B cell (primary cell): ENCODE data around the gene HOXB4. TPM values are rescaled to one million over a fixed set of nuclear protein-coding genes. Genes with fewer than 3 reads are reported as not detected.

ENCODE experiments used
- ATAC-seq: fragments of 200-7000 bp; cut with Tn5 transposase; one replicate; pipeline ENCODE4 v1.10.0; 2021; ENCODE audit warnings: low read depth, mild to moderate bottlenecking, moderate number of reproducible peaks, moderate library complexity
- CTCF ChIA-PET: fragments of 350-600 bp; sonication (Branson Sonifier 250); formaldehyde crosslinking; loops from one replicate; lab custom pipeline; 2021; ENCODE audit warnings: antibody characterized with exemption, inconsistent platforms; lab: Charles Lee
- POLR2A ChIA-PET: fragments of 350-600 bp; sonication (Branson Sonifier 250); formaldehyde crosslinking; loops from one replicate; lab custom pipeline; 2021; ENCODE audit warnings: antibody characterized with exemption; lab: Charles Lee
- DNase-seq: peaks from one replicate; pipeline ENCODE4 v3.0.0; 2013
- H2AFZ ChIP-seq: 2 replicates; pipeline ENCODE4 v1.6.1; 2012; ENCODE audit warnings: mild to moderate bottlenecking, low read depth, low read length; ENCODE audit not compliant: insufficient read depth, poor library complexity, severe bottlenecking
- H3K27ac ChIP-seq, 2 donors: 1 replicate in 1 of 2; 2 replicates in 1 of 2; pipeline ENCODE4 v1.5.1; 2012 to 2013; ENCODE audit warnings: low read length in 2 of 2, mild to moderate bottlenecking in 2 of 2, moderate library complexity in 1 of 2
- H3K27me3 ChIP-seq, 4 experiments: fragments of 200-600 bp in 1 of 4; sonication (generic) in 1 of 4; replicated peaks in 1 of 4; 1 replicate in 2 of 4; 2 replicates in 2 of 4; pipeline versions ENCODE4 v1.6.1 to v1.7.0; 2013 to 2016; ENCODE audit warnings: low read length in 3 of 4, mild to moderate bottlenecking in 2 of 4, mixed read lengths in 1 of 4, moderate library complexity in 1 of 4; ENCODE audit not compliant: insufficient read depth in 4 of 4, control insufficient read depth in 3 of 4; ENCODE audit errors: control extremely low read depth in 1 of 4
- H3K36me3 ChIP-seq, 2 experiments: replicated peaks in 1 of 2; 1 replicate in 1 of 2; 2 replicates in 1 of 2; pipeline versions ENCODE4 v1.6.1 to v1.7.1; 2013; ENCODE audit warnings: low read length in 1 of 2; ENCODE audit not compliant: insufficient read depth in 2 of 2, control insufficient read depth in 1 of 2; ENCODE audit errors: control extremely low read depth in 1 of 2, extremely low read depth in 1 of 2
- H3K4me1 ChIP-seq, 2 donors: fragments of 200-600 bp in 1 of 2; sonication (generic) in 1 of 2; 1 replicate in 1 of 2; 2 replicates in 1 of 2; pipeline versions ENCODE4 v1.5.1 to v1.6.1; 2013 to 2017; ENCODE audit warnings: low read length in 2 of 2; ENCODE audit not compliant: control insufficient read depth in 2 of 2, insufficient read depth in 2 of 2
- H3K4me2 ChIP-seq: replicated peaks from 2 replicates; pipeline ENCODE3; 2012; ENCODE audit warnings: mild to moderate bottlenecking, low read depth, low read length; ENCODE audit not compliant: poor library complexity, severe bottlenecking
- H3K4me3 ChIP-seq, 5 experiments: fragments of 200-600 bp in 1 of 5; sonication (generic) in 1 of 5; 1 replicate in 3 of 5; 2 replicates in 2 of 5; pipeline versions ENCODE4 v1.5.1 to v1.7.0; 2011 to 2016; ENCODE audit warnings: low read length in 4 of 5, mild to moderate bottlenecking in 4 of 5, low read depth in 2 of 5, control low read depth in 1 of 5, moderate library complexity in 1 of 5; ENCODE audit not compliant: insufficient read depth in 1 of 5; ENCODE audit errors: control extremely low read depth in 1 of 5, extremely low read depth in 1 of 5
- H3K79me2 ChIP-seq: fragments of 200-600 bp; sonication (generic); one replicate; pipeline ENCODE4 v1.6.0; 2016; ENCODE audit warnings: low read length; ENCODE audit not compliant: control insufficient read depth, insufficient read depth
- H3K9ac ChIP-seq: fragments of 200-600 bp; sonication (generic); 2 replicates; pipeline ENCODE4 v1.6.1; 2017; ENCODE audit warnings: mild to moderate bottlenecking, low read length, moderate library complexity
- H3K9me3 ChIP-seq, 3 donors: one replicate each; pipeline versions ENCODE4 v1.6.1 to v1.7.1; 2013; ENCODE audit warnings: low read length in 2 of 3; ENCODE audit not compliant: control insufficient read depth in 2 of 3, insufficient read depth in 1 of 3; ENCODE audit errors: control extremely low read depth in 1 of 3
- H4K20me1 ChIP-seq: 2 replicates; pipeline ENCODE4 v1.6.0; 2012; ENCODE audit warnings: mild to moderate bottlenecking, low read length; ENCODE audit not compliant: insufficient read depth, control insufficient read depth, poor library complexity, severe bottlenecking
- H3K27ac Mint-ChIP-seq: one replicate; pipeline ENCODE4 v1.8.0; 2021; ENCODE audit warnings: mixed read lengths
- H3K27me3 Mint-ChIP-seq: one replicate; pipeline ENCODE4 v1.8.0; 2021; ENCODE audit warnings: mixed read lengths
- H3K4me1 Mint-ChIP-seq: one replicate; pipeline ENCODE4 v1.8.0; 2021; ENCODE audit warnings: mixed read lengths
- H3K4me3 Mint-ChIP-seq: one replicate; pipeline ENCODE4 v1.8.0; 2021; ENCODE audit warnings: mixed read lengths
- H3K9me3 Mint-ChIP-seq: one replicate; pipeline ENCODE4 v1.8.0; 2022; ENCODE audit warnings: mixed read lengths; ENCODE audit not compliant: insufficient read depth
- EZH2 ChIP-seq: IDR thresholded peaks from 2 replicates; pipeline ENCODE4 v1.6.1; 2012; ENCODE audit warnings: borderline replicate concordance, low read depth, mild to moderate bottlenecking, moderate library complexity, low read length; ENCODE audit not compliant: insufficient read depth, poor library complexity, severe bottlenecking
- WGBS: methylation state at CpG from one replicate; pipeline ENCODE4 v1.1.5; 2013; ENCODE audit warnings: missing lambda C conversion rate; ENCODE audit not compliant: insufficient coverage; 5-methylcytosine and 5-hydroxymethylcytosine counted together
- intact Hi-C: fragments of 100-400 bp; cut with micrococcal nuclease; formaldehyde crosslinking; loops from one replicate; pipeline ENCODE4 v1.10.0; 2022
- polyA plus RNA-seq: library from polyadenylated mRNA; depleted of rRNA; stranded (reverse); fragments of >200 nt; gene quantifications from 2 replicates; pipeline ENCODE4 v1.2.3, GENCODE V29; 2012
- total RNA-seq, 2 donors: library from RNA; stranded (reverse); fragments of 120-200 nt in 1 of 2; gene quantifications; 1 replicate in 1 of 2; 2 replicates in 1 of 2; pipeline versions ENCODE4 v1.2.3 to v1.2.4, GENCODE V29; 2013 to 2022
- TF ChIP-seq, protein P1 (sequence below): fragments of 200-600 bp; IDR thresholded peaks from one replicate; pipeline ENCODE4 v1.8.0; 2022; ENCODE audit warnings: antibody characterized with exemption, mild to moderate bottlenecking

Gene HOXB4
- total and polyA plus RNA-seq, 2 donors (not counting 1 experiment from before 2014, with no cell fraction given), result 0.85 to 1.7 TPM

DNA sequence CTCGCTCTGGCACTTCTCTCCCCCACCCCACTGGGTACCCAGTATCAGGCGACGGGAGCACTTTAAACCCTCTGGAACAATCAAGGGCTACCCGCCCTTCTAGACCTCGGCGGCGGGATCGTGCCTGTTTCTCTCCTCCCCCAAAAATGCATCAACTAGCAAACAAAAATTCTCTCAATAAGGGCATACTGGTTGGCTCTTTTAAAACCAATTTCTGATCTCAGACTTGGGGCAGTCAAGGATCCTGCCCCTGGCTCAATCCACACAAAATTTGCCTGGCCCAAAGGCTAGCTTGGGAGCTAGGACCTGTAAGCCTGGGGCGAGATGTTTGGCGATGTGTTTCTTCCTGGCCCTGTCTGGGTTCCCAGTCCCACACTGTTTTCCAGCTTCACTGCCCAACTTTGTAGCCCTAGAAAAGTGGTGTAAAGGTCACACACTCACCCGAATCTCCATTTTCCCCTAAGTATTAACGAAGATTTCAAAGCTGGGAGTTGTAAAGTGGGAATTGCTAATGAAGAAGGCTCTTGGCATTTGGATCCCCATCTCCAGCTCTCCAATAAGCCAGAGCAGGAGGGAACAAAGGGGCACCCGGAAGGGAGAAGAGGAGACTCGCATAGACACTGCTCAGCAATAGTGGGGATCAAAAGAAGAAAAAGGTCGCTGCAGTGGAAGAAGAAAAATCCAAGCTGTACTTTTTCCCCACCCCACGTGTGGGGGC, 18.9 kb downstream of the HOXB4 start:
- H3K27me3 Mint-ChIP-seq, result peaks cover 33% of the 10 kb centered on the region

DNA sequence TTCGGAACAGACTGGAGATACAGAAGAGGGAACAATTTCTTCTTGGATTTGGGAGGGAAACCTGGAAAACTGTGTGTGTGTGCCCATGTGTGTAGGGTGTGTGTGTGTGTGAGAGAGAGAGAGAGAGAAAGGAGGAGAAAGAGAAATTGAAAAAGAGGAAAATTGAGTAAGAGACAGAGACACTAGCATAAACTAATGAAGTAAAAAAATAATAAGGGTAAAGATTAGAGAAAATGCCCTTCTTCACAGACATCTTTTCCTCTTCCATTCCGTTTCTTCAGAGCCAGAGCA, 19.4 kb downstream of the HOXB4 start:
- H3K27ac Mint-ChIP-seq, result no peak overlapping the region
- TF ChIP-seq EZH2, result no peak
- TF ChIP-seq, protein P1, sequence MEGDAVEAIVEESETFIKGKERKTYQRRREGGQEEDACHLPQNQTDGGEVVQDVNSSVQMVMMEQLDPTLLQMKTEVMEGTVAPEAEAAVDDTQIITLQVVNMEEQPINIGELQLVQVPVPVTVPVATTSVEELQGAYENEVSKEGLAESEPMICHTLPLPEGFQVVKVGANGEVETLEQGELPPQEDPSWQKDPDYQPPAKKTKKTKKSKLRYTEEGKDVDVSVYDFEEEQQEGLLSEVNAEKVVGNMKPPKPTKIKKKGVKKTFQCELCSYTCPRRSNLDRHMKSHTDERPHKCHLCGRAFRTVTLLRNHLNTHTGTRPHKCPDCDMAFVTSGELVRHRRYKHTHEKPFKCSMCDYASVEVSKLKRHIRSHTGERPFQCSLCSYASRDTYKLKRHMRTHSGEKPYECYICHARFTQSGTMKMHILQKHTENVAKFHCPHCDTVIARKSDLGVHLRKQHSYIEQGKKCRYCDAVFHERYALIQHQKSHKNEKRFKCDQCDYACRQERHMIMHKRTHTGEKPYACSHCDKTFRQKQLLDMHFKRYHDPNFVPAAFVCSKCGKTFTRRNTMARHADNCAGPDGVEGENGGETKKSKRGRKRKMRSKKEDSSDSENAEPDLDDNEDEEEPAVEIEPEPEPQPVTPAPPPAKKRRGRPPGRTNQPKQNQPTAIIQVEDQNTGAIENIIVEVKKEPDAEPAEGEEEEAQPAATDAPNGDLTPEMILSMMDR, result no peak
- Histone ChIP-seq H3K79me2 (no peaks in the 10 kb centered on the region), H3K9ac (no peak overlapping the region), H2AFZ (no peak overlapping the region), H3K4me2 (no peak overlapping the region), H3K36me3 (no peaks in the 10 kb centered on the region), H3K27me3 (peaks cover 0 to 42% (median 12%) of the 10 kb centered on the region in 4 experiments), H3K9me3 (peaks cover 0 to 5% (median 0%) of the 10 kb centered on the region in 3 donors), H4K20me1 (no peaks in the 10 kb centered on the region), H3K27ac (no peak overlapping the region), H3K4me1 (peaks cover 0 to 4% of the 10 kb centered on the region in 2 donors), H3K4me3 (no peak overlapping the region)
- H3K9me3 Mint-ChIP-seq, result no peaks in the 10 kb centered on the region
- WGBS, result 93% methylated on average over 2 of the region's 2 CpGs
- peaks cover 33% of the 10 kb centered on the region for H3K27me3 Mint-ChIP-seq
- ChIA-PET CTCF (no interaction called here), POLR2A (no interaction called here)
- no peak for DNase-seq
- H3K4me1 Mint-ChIP-seq, result peaks cover 4% of the 10 kb centered on the region
- no peak overlapping the region for H3K4me3 Mint-ChIP-seq
- intact Hi-C loops, result no loop called here
- no peak for ATAC-seq

More for the DNA sequence above, 18.9 kb downstream of the HOXB4 start:
- no peak for TF ChIP-seq EZH2
- TF ChIP-seq, protein P1, result no peak
- Histone ChIP-seq H3K4me1 (peaks cover 0 to 4% of the 10 kb centered on the region in 2 donors), H3K4me3 (no peak overlapping the region), H3K9me3 (peaks cover 0 to 5% (median 0%) of the 10 kb centered on the region in 3 donors), H2AFZ (no peak overlapping the region), H3K9ac (no peak overlapping the region), H3K27ac (no peak overlapping the region), H3K4me2 (no peak overlapping the region), H4K20me1 (no peaks in the 10 kb centered on the region), H3K27me3 (peaks cover 0 to 41% (median 12%) of the 10 kb centered on the region in 4 experiments), H3K36me3 (no peaks in the 10 kb centered on the region), H3K79me2 (no peaks in the 10 kb centered on the region)
- intact Hi-C loops, result no loop called here
- WGBS, result 96% methylated on average over 11 of the region's 16 CpGs
- ATAC-seq (no peak), DNase-seq (no peak)
- Mint-ChIP-seq H3K4me1 (peaks cover 4% of the 10 kb centered on the region), H3K27ac (no peak overlapping the region), H3K9me3 (no peaks in the 10 kb centered on the region), H3K4me3 (no peak overlapping the region)
- POLR2A ChIA-PET, result no interaction called here
- CTCF ChIA-PET, result no interaction called here
